HUES6 (cell line): Measurements from ENCODE around the gene ARFIP1.
"Not testable (repeated sequence)": the region's sequence is repeated elsewhere in the genome, so short reads cannot be mapped to it uniquely, and the experiment has no call there.

Experiments
- H3K27ac ChIP-seq: 2 replicates; pipeline ENCODE4 v1.7.0; 2013; ENCODE audit warnings: low read depth, mild to moderate bottlenecking, low read length, inconsistent platforms
- H3K27me3 ChIP-seq: 2 replicates; pipeline ENCODE4 v1.6.1; 2013; ENCODE audit warnings: low read length; ENCODE audit not compliant: control insufficient read depth, insufficient read depth
- H3K36me3 ChIP-seq: 2 replicates; pipeline ENCODE4 v1.6.1; 2013; ENCODE audit warnings: low read length; ENCODE audit not compliant: control insufficient read depth, insufficient read depth
- H3K4me1 ChIP-seq: 2 replicates; pipeline ENCODE4 v1.6.1; 2013; ENCODE audit warnings: low read length; ENCODE audit not compliant: control insufficient read depth, insufficient read depth
- H3K4me3 ChIP-seq: 2 replicates; pipeline ENCODE4 v1.5.1; 2013; ENCODE audit warnings: low read depth, low read length
- H3K9ac ChIP-seq: one replicate; pipeline ENCODE4 v1.6.1; 2013; ENCODE audit warnings: mild to moderate bottlenecking, low read length
- H3K9me3 ChIP-seq: 2 replicates; pipeline ENCODE4 v1.6.1; 2013; ENCODE audit warnings: low read depth, low read length; ENCODE audit not compliant: control insufficient read depth, insufficient read depth

The ARFIP1 gene

GRCh38 chr4:152843481-152844090 is 63.8 kb downstream of the ARFIP1 start:
- peaks cover 21% of the 10 kb centered on the region for H3K9me3 ChIP-seq
- peak overlapping the region; percentile 8 for H3K9ac ChIP-seq
- no peak overlapping the region for H3K4me3 ChIP-seq
- H3K4me1 ChIP-seq = peaks cover 16% of the 10 kb centered on the region
- H3K36me3 ChIP-seq = peaks cover 4% of the 10 kb centered on the region
- H3K27ac ChIP-seq = peak overlapping the region; percentile 64; the same call in 1 of the 2 replicates
- H3K27me3 ChIP-seq = no peaks in the 10 kb centered on the region

GRCh38 chr4:152847376-152847775 is 67.6 kb downstream of the ARFIP1 start:
- Histone ChIP-seq H3K4me3 (no peak overlapping the region), H3K9ac (no peak overlapping the region), H3K27me3 (no peaks in the 10 kb centered on the region), H3K36me3 (no peaks in the 10 kb centered on the region), H3K9me3 (peaks cover 2% of the 10 kb centered on the region; the same call in 1 of the 2 replicates), H3K27ac (no peak overlapping the region), H3K4me1 (peaks cover 42% of the 10 kb centered on the region)

GRCh38 chr4:152848508-152848907 is 68.8 kb downstream of the ARFIP1 start:
- H3K4me3 ChIP-seq = no peak overlapping the region
- no peak overlapping the region for H3K9ac ChIP-seq
- H3K4me1 ChIP-seq = peaks cover 37% of the 10 kb centered on the region
- H3K27me3 ChIP-seq = no peaks in the 10 kb centered on the region
- H3K36me3 ChIP-seq = peaks cover 6% of the 10 kb centered on the region; the same call in 1 of the 2 replicates
- H3K27ac ChIP-seq = no peak overlapping the region
- H3K9me3 ChIP-seq = peaks cover 10% of the 10 kb centered on the region; the same call in 1 of the 2 replicates

GRCh38 chr4:152849350-152849749 is 69.6 kb downstream of the ARFIP1 start:
- H3K36me3 ChIP-seq = peaks cover 6% of the 10 kb centered on the region; the same call in 1 of the 2 replicates
- H3K4me3 ChIP-seq = no peak overlapping the region
- peaks cover 11% of the 10 kb centered on the region; the same call in 1 of the 2 replicates for H3K9me3 ChIP-seq
- peak overlapping the region; percentile 95 for H3K27ac ChIP-seq
- H3K4me1 ChIP-seq = peaks cover 32% of the 10 kb centered on the region
- no peak overlapping the region for H3K9ac ChIP-seq
- H3K27me3 ChIP-seq = no peaks in the 10 kb centered on the region

GRCh38 chr4:152850377-152850776 is 70.6 kb downstream of the ARFIP1 start:
- H3K27ac ChIP-seq = peak overlapping the region; percentile 95
- H3K4me1 ChIP-seq = peaks cover 38% of the 10 kb centered on the region
- peak overlapping the region; percentile 27; the same call in 1 of the 2 replicates for H3K4me3 ChIP-seq
- H3K9me3 ChIP-seq = peaks cover 11% of the 10 kb centered on the region; the same call in 1 of the 2 replicates
- no peaks in the 10 kb centered on the region for H3K27me3 ChIP-seq
- H3K9ac ChIP-seq = peak overlapping the region; percentile 42
- H3K36me3 ChIP-seq = peaks cover 6% of the 10 kb centered on the region; the same call in 1 of the 2 replicates

GRCh38 chr4:152851226-152851625 is 71.5 kb downstream of the ARFIP1 start:
- Histone ChIP-seq H3K4me3 (no peak overlapping the region), H3K9ac (no peak overlapping the region), H3K27ac (peak overlapping the region; percentile 95), H3K4me1 (peaks cover 38% of the 10 kb centered on the region), H3K9me3 (peaks cover 11% of the 10 kb centered on the region; the same call in 1 of the 2 replicates), H3K36me3 (peaks cover 6% of the 10 kb centered on the region; the same call in 1 of the 2 replicates), H3K27me3 (no peaks in the 10 kb centered on the region)

- Histone ChIP-seq H3K9me3 (peaks cover 11% of the 10 kb centered on the region; the same call in 1 of the 2 replicates), H3K9ac (no peak overlapping the region), H3K4me1 (peaks cover 38% of the 10 kb centered on the region)
These were observed 73.5 kb downstream of the ARFIP1 start for GRCh38 chr4:152853293-152853692.

GRCh38 chr4:152854016-152854415 is 74.3 kb downstream of the ARFIP1 start:
- Histone ChIP-seq H3K4me1 (peaks cover 38% of the 10 kb centered on the region), H3K9me3 (peaks cover 11% of the 10 kb centered on the region; the same call in 1 of the 2 replicates)
- not testable (repeated sequence) for H3K36me3 ChIP-seq, H3K4me3 ChIP-seq, H3K9ac ChIP-seq, H3K27ac ChIP-seq, H3K27me3 ChIP-seq

More at GRCh38 chr4:152853293-152853692, 73.5 kb downstream of the ARFIP1 start:
- Histone ChIP-seq H3K4me3 (no peak overlapping the region), H3K27ac (no peak overlapping the region), H3K27me3 (no peaks in the 10 kb centered on the region), H3K36me3 (peaks cover 6% of the 10 kb centered on the region; the same call in 1 of the 2 replicates)

GRCh38 chr4:152856960-152857359 is 77.2 kb downstream of the ARFIP1 start:
- H3K27ac ChIP-seq = no peak overlapping the region
- H3K4me3 ChIP-seq = no peak overlapping the region
- no peak overlapping the region for H3K9ac ChIP-seq
- no peaks in the 10 kb centered on the region for H3K27me3 ChIP-seq
- H3K9me3 ChIP-seq = peaks cover 11% of the 10 kb centered on the region; the same call in 1 of the 2 replicates
- peaks cover 6% of the 10 kb centered on the region; the same call in 1 of the 2 replicates for H3K36me3 ChIP-seq
- peaks cover 28% of the 10 kb centered on the region for H3K4me1 ChIP-seq

- peaks cover 28% of the 10 kb centered on the region for H3K4me1 ChIP-seq
- H3K36me3 ChIP-seq = no peaks in the 10 kb centered on the region; the same call in 1 of the 2 replicates
- H3K27ac ChIP-seq = peak overlapping the region; percentile 74; the same call in 1 of the 2 replicates
- H3K27me3 ChIP-seq = no peaks in the 10 kb centered on the region
- no peak overlapping the region for H3K9ac ChIP-seq
- no peaks in the 10 kb centered on the region; the same call in 1 of the 2 replicates for H3K9me3 ChIP-seq
- H3K4me3 ChIP-seq = no peak overlapping the region
These were observed 79.2 kb downstream of the ARFIP1 start for GRCh38 chr4:152858934-152859333.

GRCh38 chr4:152860046-152860445 is 80.3 kb downstream of the ARFIP1 start:
- Histone ChIP-seq H3K27me3 (no peaks in the 10 kb centered on the region), H3K36me3 (peaks cover 11% of the 10 kb centered on the region), H3K4me3 (no peak overlapping the region; the same call in 1 of the 2 replicates), H3K27ac (peak overlapping the region; percentile 74), H3K9ac (peak overlapping the region; percentile 54), H3K4me1 (peaks cover 25% of the 10 kb centered on the region), H3K9me3 (no peaks in the 10 kb centered on the region)
